GM12892 (cell line): ENCODE results near the gene PTTG1. TPM values are rescaled to one million over a fixed set of nuclear protein-coding genes. Genes with fewer than 3 reads are reported as not detected.
A peak's percentile ranks its signal among the peaks of the same experiment; 100 is the strongest.

Experiments used
- DNase-seq: peaks from one replicate; pipeline ENCODE4 v3.0.0; 2011; ENCODE audit not compliant: insufficient read length
- FAIRE-seq: peaks from 2 replicates; lab custom pipeline; 2011; peaks lifted over from hg19 to GRCh38; lab: Jason Lieb, UNC
- POLR2A ChIP-seq: IDR thresholded peaks from 2 replicates; pipeline ENCODE4 v1.6.1; 2011; ENCODE audit warnings: low read depth, low read length, control low read depth
- POLR2AphosphoS5 ChIP-seq: IDR thresholded peaks from 2 replicates; pipeline ENCODE4 v1.6.1; 2011; ENCODE audit warnings: low read depth, low read length, control low read depth
- TAF1 ChIP-seq: IDR thresholded peaks from 2 replicates; pipeline ENCODE4 v1.6.1; 2011; ENCODE audit warnings: low read depth, mild to moderate bottlenecking, control low read depth, low read length, borderline replicate concordance
- polyA plus RNA-seq: library from polyadenylated mRNA; unstranded; fragments of >200 nt; gene quantifications from one replicate; pipeline ENCODE4 v1.2.1, GENCODE V29; 2012; ENCODE audit warnings: missing spikeins, inconsistent platforms; ENCODE audit not compliant: missing spikeins

The PTTG1 gene
- 184 TPM for polyA plus RNA-seq

DNA sequence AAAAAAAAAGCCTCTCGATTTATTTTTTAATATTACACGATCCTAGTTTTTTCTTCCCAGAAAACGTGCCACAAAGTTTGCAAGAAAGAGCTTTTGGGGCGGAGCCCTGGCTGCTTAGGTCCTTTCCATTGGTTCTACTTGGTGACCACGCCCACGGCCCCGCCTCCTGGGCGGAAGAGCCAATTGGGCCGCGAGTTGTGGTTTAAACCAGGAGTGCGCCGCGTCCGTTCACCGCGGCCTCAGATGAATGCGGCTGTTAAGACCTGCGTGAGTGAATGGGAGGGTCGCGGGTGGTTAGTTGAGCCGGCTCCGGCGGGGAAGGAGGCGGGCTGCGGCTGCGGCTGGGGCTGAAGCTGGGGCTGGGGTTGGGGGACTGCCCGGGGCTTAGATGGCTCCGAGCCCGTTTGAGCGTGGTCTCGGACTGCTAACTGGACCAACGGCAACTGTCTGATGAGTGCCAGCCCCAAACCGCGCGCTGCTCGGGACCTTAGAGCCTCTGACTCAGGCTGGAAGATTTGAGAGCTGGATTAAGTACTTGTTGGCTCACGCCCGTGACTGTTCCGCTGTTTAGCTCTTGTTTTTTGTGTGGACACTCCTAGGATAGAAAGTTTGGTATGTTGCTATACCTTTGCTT is at the start of gene PTTG1:
Gene PTTG1 (plus strand): TSS at position 231 of the 634 bp plus-strand sequence. CDS start 458 bp downstream, outside the sequence.
- peak; percentile 79; the same call in 1 of the 2 replicates for TF ChIP-seq POLR2A
- peak; percentile 76; the same call in 1 of the 2 replicates for TF ChIP-seq TAF1
- peak; percentile 72 for TF ChIP-seq POLR2AphosphoS5
- DNase-seq (peak; percentile 66), FAIRE-seq (peak; percentile 99)

DNA sequence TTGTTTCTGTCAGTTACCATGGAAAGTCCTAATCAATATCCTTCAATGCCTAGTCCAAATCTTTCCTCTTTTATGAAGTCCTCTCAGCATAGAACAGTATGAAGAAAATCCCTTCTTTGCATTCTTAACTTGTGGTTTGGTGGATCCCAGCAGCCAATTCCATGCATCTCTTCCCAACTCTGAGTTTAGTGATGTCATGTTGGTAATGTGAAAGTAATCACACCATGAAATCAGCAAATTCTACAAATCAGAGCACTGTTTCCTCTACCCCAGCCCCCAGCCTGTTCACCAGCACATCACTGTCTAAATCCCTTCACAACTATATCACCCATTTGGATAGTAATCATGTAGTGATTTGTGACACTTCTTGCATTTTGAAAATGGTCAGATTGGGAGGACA is 46.5 kb upstream of the PTTG1 start:
- no peak for TF ChIP-seq POLR2A
- no peak for TF ChIP-seq POLR2AphosphoS5
- DNase-seq (no peak), FAIRE-seq (no peak)

DNA sequence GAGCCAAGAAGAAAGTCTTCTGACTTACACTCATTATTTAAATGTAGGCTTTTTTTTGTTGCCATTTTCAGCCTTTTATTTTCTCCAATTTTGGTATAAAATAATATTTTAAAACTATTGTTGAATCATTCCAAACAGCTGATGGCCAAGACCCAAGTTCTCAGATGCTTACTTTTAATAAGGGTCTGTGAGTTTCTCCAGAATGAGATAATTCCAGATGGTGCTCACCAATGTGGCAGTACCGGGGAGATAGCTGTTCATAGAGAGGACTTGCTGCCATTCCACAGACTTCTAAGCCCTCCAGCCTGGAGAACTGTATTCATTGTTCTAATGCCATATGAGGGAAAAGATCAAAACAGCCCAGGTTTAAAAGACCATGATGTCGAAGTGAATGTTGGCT is 46.0 kb upstream of the PTTG1 start:
- TF ChIP-seq POLR2A, result no peak
- TF ChIP-seq POLR2AphosphoS5, result no peak
- TF ChIP-seq TAF1, result no peak
- FAIRE-seq (no peak), DNase-seq (no peak)

DNA sequence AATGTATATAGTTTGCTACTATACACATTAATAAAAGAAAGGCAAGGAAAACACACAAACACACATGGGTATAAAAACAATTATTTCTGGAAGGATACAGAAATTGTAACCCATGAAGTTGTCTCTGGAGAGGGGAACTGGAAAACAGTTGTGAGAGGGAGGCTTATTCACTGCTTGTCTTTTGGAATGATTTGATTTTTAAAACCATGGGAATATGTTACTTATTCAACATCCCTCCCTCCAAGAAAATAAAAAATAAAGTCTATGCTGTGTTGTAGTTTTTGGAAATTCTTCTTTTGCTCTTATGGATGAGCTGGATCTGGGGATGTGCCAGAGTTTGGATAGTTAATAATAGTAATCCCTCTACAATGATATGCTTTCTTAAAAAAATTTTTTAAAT is 45.2 kb upstream of the PTTG1 start:
- DNase-seq (no peak), FAIRE-seq (no peak)
- TF ChIP-seq POLR2AphosphoS5, result no peak
- no peak for TF ChIP-seq POLR2A
- no peak for TF ChIP-seq TAF1

DNA sequence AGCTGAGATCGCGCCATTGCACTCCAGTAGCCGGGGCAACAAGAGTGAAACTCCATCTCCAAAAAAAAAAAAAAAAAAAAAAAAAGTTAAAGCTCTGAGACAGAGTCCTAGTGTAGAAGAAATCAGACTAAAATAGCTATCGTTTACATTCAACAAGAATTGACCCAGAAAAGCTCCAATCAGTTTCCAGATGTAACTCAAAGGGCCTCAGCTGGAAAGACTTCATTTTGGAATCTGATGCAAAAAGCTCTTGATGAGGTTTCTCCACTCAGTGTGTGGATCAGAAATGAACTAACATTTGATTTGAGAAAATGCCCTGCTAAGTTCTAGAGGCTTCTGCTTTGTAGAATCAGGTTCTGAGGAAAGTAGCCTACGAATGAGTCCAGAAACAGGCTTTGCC is 44.0 kb upstream of the PTTG1 start:
- no peak for FAIRE-seq
- no peak for DNase-seq
- TF ChIP-seq TAF1 (no peak), POLR2AphosphoS5 (no peak), POLR2A (no peak)

DNA sequence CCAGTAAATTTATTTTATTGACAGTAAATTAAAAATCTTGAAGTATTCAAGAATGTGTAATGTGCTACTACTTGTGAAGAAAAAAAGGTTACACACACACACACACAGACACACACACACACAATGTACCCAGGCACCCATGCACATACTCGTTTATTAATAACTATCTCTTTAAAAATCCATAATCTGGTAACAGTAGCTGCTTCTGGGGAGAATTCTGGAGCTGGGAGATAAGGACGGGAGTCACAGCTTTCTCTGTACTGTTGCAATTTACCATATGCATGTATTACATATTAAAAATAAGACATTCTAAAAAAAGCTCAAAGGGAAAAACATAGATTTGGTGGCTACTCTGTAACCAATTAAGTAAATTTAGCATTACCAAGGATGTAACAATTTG is 43.3 kb upstream of the PTTG1 start:
- DNase-seq, result no peak
- FAIRE-seq, result no peak

DNA sequence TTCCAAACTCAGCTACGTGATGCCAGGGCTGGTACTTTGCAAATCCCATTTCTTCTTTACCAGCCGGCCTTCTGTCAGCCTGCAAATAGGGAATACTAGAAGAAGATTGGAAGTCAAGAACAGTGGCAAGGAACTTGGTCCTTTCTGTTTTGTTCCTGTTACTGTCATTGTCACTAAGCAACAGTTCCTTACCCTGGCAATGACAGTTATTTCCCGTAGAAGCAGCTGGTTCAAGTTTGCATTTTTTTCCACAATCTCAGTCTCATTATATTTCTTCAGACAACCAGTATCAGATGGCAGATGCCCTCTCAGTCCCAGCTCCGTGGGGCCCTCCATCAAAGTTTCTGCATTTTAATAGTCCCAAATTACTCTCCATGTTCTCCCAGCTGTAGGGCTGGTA is 42.1 kb upstream of the PTTG1 start:
- TF ChIP-seq POLR2A, result no peak
- no peak for TF ChIP-seq TAF1
- no peak for TF ChIP-seq POLR2AphosphoS5
- DNase-seq, result no peak
- no peak for FAIRE-seq

More for the DNA sequence above, 43.3 kb upstream of the PTTG1 start:
- no peak for TF ChIP-seq POLR2AphosphoS5
- no peak for TF ChIP-seq TAF1
- no peak for TF ChIP-seq POLR2A

DNA sequence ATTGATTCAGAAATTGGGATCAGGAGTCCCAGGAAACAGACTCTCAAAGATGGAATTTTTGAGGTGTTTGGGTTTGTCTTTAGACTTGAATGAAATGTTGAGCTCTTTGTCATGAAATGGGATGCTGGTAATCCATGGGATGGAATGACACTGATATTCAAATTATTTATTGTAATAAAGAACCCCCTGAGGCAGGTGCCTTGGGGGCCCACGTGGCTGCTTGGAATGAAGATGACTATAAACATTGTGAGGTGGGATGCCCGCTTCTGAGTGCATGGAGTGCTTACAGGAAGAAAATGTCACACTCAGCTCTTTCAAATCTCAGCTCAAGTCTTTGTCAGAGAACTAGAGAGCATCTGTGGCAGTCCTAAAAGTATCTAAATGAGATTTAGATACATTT is 41.6 kb upstream of the PTTG1 start:
- TF ChIP-seq TAF1 (no peak), POLR2AphosphoS5 (no peak), POLR2A (no peak)
- DNase-seq (no peak), FAIRE-seq (no peak)

DNA sequence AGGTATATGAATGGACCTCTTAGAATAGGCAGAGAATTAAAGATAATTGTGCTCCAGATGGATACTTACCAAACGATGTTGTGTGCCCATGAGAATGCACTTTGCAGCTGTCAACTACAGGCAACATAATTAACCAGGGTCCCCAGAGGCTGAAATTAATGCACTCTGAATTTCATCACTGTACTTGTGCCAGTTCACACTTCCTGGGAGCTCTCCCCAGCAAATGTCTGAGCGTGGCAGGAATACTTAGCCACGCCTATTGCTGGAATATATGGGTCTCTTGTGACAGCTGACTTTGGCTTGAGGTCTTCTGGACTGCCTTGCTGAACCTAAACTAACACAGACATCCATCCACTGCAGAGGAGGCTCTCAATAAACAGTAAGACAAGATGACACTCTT is 39.3 kb upstream of the PTTG1 start:
- no peak for FAIRE-seq
- TF ChIP-seq POLR2AphosphoS5 (no peak), POLR2A (no peak), TAF1 (no peak)
- DNase-seq, result no peak

DNA sequence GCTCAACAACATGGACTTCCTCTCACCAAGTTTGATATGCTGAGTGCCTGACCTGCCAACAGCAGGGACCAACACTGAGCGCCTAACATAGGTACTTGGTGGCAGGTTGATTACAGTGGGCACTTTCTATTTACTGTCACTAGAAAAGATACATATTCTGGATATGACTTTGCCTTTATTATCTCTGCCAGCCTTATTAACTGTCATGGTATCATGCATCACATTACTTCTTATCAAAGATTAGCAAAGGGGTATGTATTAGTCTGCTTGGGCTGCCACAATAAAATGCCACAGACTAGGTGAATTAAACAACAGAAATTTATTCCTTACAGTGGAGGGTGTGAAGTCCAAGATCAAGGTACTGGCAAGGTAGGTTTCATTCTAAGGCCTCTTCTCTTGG is 37.0 kb upstream of the PTTG1 start:
- TF ChIP-seq POLR2AphosphoS5, result no peak
- no peak for TF ChIP-seq POLR2A
- TF ChIP-seq TAF1, result no peak
- FAIRE-seq (no peak), DNase-seq (no peak)

DNA sequence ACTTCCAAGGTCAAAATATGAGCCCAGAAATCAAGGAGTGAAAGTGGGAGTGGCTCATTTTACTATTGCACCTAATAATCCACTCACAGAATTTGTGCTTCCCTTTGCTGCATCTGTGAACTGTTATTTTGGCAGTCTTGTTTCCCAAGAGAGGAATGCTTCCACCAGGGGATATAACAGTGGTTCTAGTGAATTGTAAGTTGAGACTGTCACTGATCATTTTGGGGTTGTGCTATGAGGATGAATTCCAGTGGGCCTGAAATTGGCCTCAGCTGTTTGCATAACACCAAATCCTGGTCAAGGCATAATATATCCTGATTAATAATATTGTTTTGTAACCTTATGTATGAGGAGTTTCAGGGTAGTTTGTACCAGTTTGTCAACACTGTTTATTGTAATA is 36.2 kb upstream of the PTTG1 start:
- DNase-seq (no peak), FAIRE-seq (no peak)
- TF ChIP-seq POLR2AphosphoS5 (no peak), POLR2A (no peak), TAF1 (no peak)

DNA sequence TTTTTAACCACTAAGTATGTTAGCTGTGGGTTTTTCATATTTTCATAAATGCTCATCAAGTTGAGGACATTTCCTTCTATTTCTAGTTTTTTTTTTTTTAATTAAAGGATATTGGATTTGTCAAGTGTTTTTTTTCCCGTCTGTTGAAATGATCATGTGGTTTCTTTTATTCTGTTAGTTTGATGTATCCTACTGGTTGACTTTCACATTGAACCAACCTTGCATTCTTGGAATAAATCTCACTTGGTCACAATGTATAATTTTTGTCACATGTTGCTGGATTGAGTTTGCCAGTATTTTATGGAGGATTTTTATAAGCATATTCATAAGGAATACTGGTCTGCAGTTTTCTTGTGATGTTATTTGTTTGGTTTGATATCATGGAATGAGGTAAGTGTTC is 34.2 kb upstream of the PTTG1 start:
- no peak for FAIRE-seq
- DNase-seq, result no peak
- TF ChIP-seq TAF1 (no peak), POLR2A (no peak), POLR2AphosphoS5 (no peak)
